B cell (primary cell): ENCODE measurements around the gene B4GALT1.

Experiments
- EZH2 ChIP-seq: IDR thresholded peaks from 2 replicates; pipeline ENCODE4 v1.6.1; 2012; ENCODE audit warnings: borderline replicate concordance, low read depth, mild to moderate bottlenecking, moderate library complexity, low read length; ENCODE audit not compliant: insufficient read depth, poor library complexity, severe bottlenecking
- TF ChIP-seq, protein P1 (sequence below): fragments of 200-600 bp; IDR thresholded peaks from one replicate; pipeline ENCODE4 v1.8.0; 2022; ENCODE audit warnings: antibody characterized with exemption, mild to moderate bottlenecking

DNA sequence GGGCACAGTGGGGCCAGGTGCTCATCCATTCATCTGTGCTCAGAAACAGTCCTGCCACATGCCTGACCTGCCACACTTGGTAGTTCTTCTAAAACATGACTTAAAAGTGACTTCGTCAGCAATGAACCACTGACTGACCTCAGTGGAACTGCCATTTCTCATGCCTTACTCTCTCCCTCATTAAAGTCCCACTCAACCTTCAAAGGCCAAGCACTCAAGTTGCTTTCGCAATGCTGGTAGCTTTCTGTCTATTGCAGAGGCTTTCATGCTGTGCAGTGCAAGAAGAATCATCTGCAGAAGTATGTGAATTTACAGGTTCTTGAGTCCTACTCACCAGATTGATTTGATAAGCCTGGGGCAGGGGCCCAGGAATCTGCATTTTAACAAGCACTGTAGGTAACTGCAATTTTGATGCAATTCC is 23.9 kb downstream of the B4GALT1 start:
- TF ChIP-seq, protein P1, sequence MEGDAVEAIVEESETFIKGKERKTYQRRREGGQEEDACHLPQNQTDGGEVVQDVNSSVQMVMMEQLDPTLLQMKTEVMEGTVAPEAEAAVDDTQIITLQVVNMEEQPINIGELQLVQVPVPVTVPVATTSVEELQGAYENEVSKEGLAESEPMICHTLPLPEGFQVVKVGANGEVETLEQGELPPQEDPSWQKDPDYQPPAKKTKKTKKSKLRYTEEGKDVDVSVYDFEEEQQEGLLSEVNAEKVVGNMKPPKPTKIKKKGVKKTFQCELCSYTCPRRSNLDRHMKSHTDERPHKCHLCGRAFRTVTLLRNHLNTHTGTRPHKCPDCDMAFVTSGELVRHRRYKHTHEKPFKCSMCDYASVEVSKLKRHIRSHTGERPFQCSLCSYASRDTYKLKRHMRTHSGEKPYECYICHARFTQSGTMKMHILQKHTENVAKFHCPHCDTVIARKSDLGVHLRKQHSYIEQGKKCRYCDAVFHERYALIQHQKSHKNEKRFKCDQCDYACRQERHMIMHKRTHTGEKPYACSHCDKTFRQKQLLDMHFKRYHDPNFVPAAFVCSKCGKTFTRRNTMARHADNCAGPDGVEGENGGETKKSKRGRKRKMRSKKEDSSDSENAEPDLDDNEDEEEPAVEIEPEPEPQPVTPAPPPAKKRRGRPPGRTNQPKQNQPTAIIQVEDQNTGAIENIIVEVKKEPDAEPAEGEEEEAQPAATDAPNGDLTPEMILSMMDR = no peak
- no peak for TF ChIP-seq EZH2
